GM19328 (cell line): Measurements from ENCODE around the gene MYO5A.
"Not testable (repeated sequence)": the region's sequence is repeated elsewhere in the genome, so short reads cannot be mapped to it uniquely, and the experiment has no call there.

Experiments used
- ATAC-seq: cut with Tn5 transposase; IDR thresholded peaks from one replicate; pipeline ENCODE4 v1.9.1; 2021; ENCODE audit warnings: mild to moderate bottlenecking, moderate library complexity; ENCODE audit not compliant: unreplicated experiment

Gene MYO5A

GRCh38 chr15:52294881-52295420 is 233.7 kb downstream of the MYO5A start:
- no peak for ATAC-seq

GRCh38 chr15:52292780-52293392 is 235.8 kb downstream of the MYO5A start:
- no peak for ATAC-seq

GRCh38 chr15:52291204-52291603 is 237.5 kb downstream of the MYO5A start:
- ATAC-seq = no peak

GRCh38 chr15:52290800-52291199 is 237.9 kb downstream of the MYO5A start:
- no peak for ATAC-seq

GRCh38 chr15:52290329-52290728 is 238.4 kb downstream of the MYO5A start:
- ATAC-seq = no peak

- ATAC-seq = no peak
These were observed 239.0 kb downstream of the MYO5A start for GRCh38 chr15:52289629-52290081.

GRCh38 chr15:52288986-52289385 is 239.7 kb downstream of the MYO5A start:
- ATAC-seq = no peak

GRCh38 chr15:52288051-52288942 is 240.4 kb downstream of the MYO5A start:
- no peak for ATAC-seq

GRCh38 chr15:52287114-52287513 is 241.6 kb downstream of the MYO5A start:
- no peak for ATAC-seq

GRCh38 chr15:52285941-52286340 is 242.7 kb downstream of the MYO5A start:
- ATAC-seq = not testable (repeated sequence)

- ATAC-seq = no peak
These were observed 244.5 kb downstream of the MYO5A start for GRCh38 chr15:52284164-52284563.

- ATAC-seq = no peak
These were observed 245.4 kb downstream of the MYO5A start for GRCh38 chr15:52283281-52283680.

GRCh38 chr15:52282418-52282817 is 246.3 kb downstream of the MYO5A start:
- ATAC-seq = no peak

GRCh38 chr15:52281085-52282035 is 247.3 kb downstream of the MYO5A start:
- no peak for ATAC-seq

- no peak for ATAC-seq
These were observed 248.2 kb downstream of the MYO5A start for GRCh38 chr15:52280326-52281084.

GRCh38 chr15:52278636-52279367 is 249.9 kb downstream of the MYO5A start:
- no peak for ATAC-seq

- ATAC-seq = no peak
These were observed 250.5 kb downstream of the MYO5A start for GRCh38 chr15:52278135-52278534.

GRCh38 chr15:52277575-52277974 is 251.1 kb downstream of the MYO5A start:
- ATAC-seq = no peak

GRCh38 chr15:52276256-52276770 is 252.4 kb downstream of the MYO5A start:
- ATAC-seq = no peak
